Lower leg skin (tissue), 4 donors: ENCODE measurements around the gene RABL6. TPM values are rescaled to one million over a fixed set of nuclear protein-coding genes. Genes with fewer than 3 reads are reported as not detected.
"Not testable (repeated sequence)": the region's sequence is repeated elsewhere in the genome, so short reads cannot be mapped to it uniquely, and the experiment has no call there.

Source experiments
- DNase-seq, 2 donors: peaks; one replicate each; pipeline ENCODE4 v3.0.0-alpha.2; 2019; ENCODE audit warnings: low spot score in 2 of 2
- H3K4me3 ChIP-seq: fragments of 200-600 bp; sonication (generic); 2 replicates; pipeline ENCODE4 v1.5.1; 2017; ENCODE audit warnings: mild to moderate bottlenecking, low read depth; ENCODE audit not compliant: poor library complexity, severe bottlenecking
- POLR2A ChIP-seq, 2 donors: fragments of 450-650 bp; IDR thresholded peaks; one replicate each; pipeline ENCODE4 v1.6.1; 2016 to 2017; ENCODE audit warnings: antibody characterized with exemption in 2 of 2, mild to moderate bottlenecking in 1 of 2, moderate library complexity in 1 of 2
- WGBS, 2 donors: methylation state at CpG; one replicate each; pipeline ENCODE4 v1.1.5; 2018; 5-methylcytosine and 5-hydroxymethylcytosine counted together
- intact Hi-C: fragments of 100-400 bp; cut with DNase I; formaldehyde crosslinking; loops from one replicate; pipeline ENCODE4 v1.15.0; 2023; ENCODE audit warnings: low total_unique reads
- total RNA-seq, 4 donors: library from RNA; depleted of rRNA; stranded (reverse); fragments of >200 nt; gene quantifications; one replicate each; pipeline ENCODE4 v1.1.0, GENCODE V29; 2016
- TF ChIP-seq, protein P1 (sequence below), 3 donors: fragments of 450-650 bp; IDR thresholded peaks; one replicate each; pipeline ENCODE4 v1.5.1; 2016; ENCODE audit warnings: antibody characterized with exemption in 3 of 3, mild to moderate bottlenecking in 3 of 3, moderate library complexity in 2 of 3

Gene RABL6
- total RNA-seq, 4 donors from 2014 or later = 47.8 to 75.1 (median 55.5) TPM

GRCh38 chr9:136835162-136835931, 27.6 kb downstream of the RABL6 start:
- DNase-seq = no peak
- intact Hi-C loops = no loop called here
- 91 to 92% methylated on average over 36 of the region's 36 CpGs for WGBS, 2 donors
- TF ChIP-seq, protein P1, sequence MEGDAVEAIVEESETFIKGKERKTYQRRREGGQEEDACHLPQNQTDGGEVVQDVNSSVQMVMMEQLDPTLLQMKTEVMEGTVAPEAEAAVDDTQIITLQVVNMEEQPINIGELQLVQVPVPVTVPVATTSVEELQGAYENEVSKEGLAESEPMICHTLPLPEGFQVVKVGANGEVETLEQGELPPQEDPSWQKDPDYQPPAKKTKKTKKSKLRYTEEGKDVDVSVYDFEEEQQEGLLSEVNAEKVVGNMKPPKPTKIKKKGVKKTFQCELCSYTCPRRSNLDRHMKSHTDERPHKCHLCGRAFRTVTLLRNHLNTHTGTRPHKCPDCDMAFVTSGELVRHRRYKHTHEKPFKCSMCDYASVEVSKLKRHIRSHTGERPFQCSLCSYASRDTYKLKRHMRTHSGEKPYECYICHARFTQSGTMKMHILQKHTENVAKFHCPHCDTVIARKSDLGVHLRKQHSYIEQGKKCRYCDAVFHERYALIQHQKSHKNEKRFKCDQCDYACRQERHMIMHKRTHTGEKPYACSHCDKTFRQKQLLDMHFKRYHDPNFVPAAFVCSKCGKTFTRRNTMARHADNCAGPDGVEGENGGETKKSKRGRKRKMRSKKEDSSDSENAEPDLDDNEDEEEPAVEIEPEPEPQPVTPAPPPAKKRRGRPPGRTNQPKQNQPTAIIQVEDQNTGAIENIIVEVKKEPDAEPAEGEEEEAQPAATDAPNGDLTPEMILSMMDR (IDR thresholded peaks at IDR 0.05) = no peak
- no peak for TF ChIP-seq POLR2A (IDR thresholded peaks at IDR 0.05)
- H3K4me3 ChIP-seq = no peak overlapping the region

GRCh38 chr9:136835932-136836904, 28.5 kb downstream of the RABL6 start:
- WGBS, 2 donors = 90 to 97% methylated on average over 14 of the region's 21 CpGs
- intact Hi-C loops = no loop called here
- no peak for DNase-seq
- no peak overlapping the region for H3K4me3 ChIP-seq
- TF ChIP-seq POLR2A (IDR thresholded peaks at IDR 0.05) = no peak
- TF ChIP-seq, protein P1 (IDR thresholded peaks at IDR 0.05) = no peak

- no peak overlapping the region for H3K4me3 ChIP-seq
- no peak for DNase-seq
- WGBS, 2 donors = 89 to 91% methylated on average over 17 to 27 of the region's 27 CpGs
- intact Hi-C loops = no loop called here
- no peak for TF ChIP-seq POLR2A (IDR thresholded peaks at IDR 0.05)
- TF ChIP-seq, protein P1 (IDR thresholded peaks at IDR 0.05) = no peak
These were observed 29.6 kb downstream of the RABL6 start for GRCh38 chr9:136837146-136837855.

DNA sequence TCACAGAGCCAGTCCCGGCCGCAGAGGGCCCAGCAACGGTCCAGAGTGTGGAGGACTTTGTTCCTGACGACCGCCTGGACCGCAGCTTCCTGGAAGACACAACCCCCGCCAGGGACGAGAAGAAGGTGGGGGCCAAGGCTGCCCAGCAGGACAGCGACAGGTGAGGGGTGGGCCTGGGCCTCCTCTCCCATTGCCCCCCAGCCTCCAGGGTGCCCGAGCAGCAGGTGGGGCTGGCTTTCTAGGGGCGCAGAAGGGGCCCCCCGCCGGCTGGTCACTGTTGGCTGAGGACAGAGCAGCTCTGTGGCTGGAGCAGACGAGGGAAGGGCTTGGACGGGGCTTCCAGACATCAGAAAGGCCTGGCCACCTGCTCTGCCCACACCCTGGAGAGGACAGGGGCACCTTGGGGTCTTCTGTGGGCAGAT, 30.1 kb downstream of the RABL6 start:
- intact Hi-C loops, DNase-seq: not testable (repeated sequence)
- WGBS, 2 donors = 92 to 96% methylated on average over 7 to 15 of the region's 15 CpGs

GRCh38 chr9:136838314-136839228, 30.8 kb downstream of the RABL6 start:
- WGBS, 2 donors = 84 to 88% methylated on average over 22 to 27 of the region's 29 CpGs
- intact Hi-C loops = no loop called here
- H3K4me3 ChIP-seq = no peak overlapping the region
- TF ChIP-seq, protein P1 (IDR thresholded peaks at IDR 0.05) = no peak
- no peak for TF ChIP-seq POLR2A (IDR thresholded peaks at IDR 0.05)
- no peak for DNase-seq

More for the DNA sequence above, 30.1 kb downstream of the RABL6 start:
- H3K4me3 ChIP-seq = not testable (repeated sequence)
